A549 (cell line): ENCODE results near the gene CD109.

Source experiments
- CBX8 ChIP-seq: fragments of 200-600 bp; sonication (generic); IDR thresholded peaks from 2 replicates; pipeline ENCODE4 v1.6.1; 2016
- CHD4 ChIP-seq: fragments of 200-600 bp; sonication (generic); IDR thresholded peaks from 2 replicates; pipeline ENCODE4 v1.6.1; 2016; ENCODE audit warnings: antibody characterized with exemption, mild to moderate bottlenecking, borderline replicate concordance
- POLR2A ChIP-seq: IDR thresholded peaks from 2 replicates; pipeline ENCODE4 v1.6.1; 2012; ENCODE audit warnings: mild to moderate bottlenecking, low read length
- RARB ChIP-seq: fragments of 250-450 bp; sonication (Bioruptor Pico); IDR thresholded peaks from 2 replicates; pipeline ENCODE4 v1.8.0; 2021; ENCODE audit warnings: mild to moderate bottlenecking, moderate library complexity
- RFX5 ChIP-seq: fragments of 450-650 bp; IDR thresholded peaks from 2 replicates; pipeline ENCODE4 v1.7.1; 2014; ENCODE audit warnings: antibody characterized with exemption, mild to moderate bottlenecking, moderate library complexity
- SMC3 ChIP-seq: fragments of >200 bp; sonication (Bioruptor Twin); formaldehyde crosslinking; IDR thresholded peaks from 3 replicates; pipeline ENCODE4 v1.6.1; 2018; ENCODE audit warnings: inconsistent platforms
- TF ChIP-seq, protein P1 (sequence below): fragments of >200 bp; sonication (Bioruptor Twin); formaldehyde crosslinking; IDR thresholded peaks from 3 replicates; pipeline ENCODE4 v1.5.1; 2016
- TF ChIP-seq, protein P2 (sequence below): IDR thresholded peaks from 2 replicates; pipeline ENCODE4 v1.6.1; 2012; ENCODE audit warnings: low read depth, borderline replicate concordance

GRCh38 chr6:73784726-73785505 is 88.9 kb downstream of the CD109 start:
- no peak for TF ChIP-seq RARB (CRISPR knock-in tag)
- TF ChIP-seq, protein P1, sequence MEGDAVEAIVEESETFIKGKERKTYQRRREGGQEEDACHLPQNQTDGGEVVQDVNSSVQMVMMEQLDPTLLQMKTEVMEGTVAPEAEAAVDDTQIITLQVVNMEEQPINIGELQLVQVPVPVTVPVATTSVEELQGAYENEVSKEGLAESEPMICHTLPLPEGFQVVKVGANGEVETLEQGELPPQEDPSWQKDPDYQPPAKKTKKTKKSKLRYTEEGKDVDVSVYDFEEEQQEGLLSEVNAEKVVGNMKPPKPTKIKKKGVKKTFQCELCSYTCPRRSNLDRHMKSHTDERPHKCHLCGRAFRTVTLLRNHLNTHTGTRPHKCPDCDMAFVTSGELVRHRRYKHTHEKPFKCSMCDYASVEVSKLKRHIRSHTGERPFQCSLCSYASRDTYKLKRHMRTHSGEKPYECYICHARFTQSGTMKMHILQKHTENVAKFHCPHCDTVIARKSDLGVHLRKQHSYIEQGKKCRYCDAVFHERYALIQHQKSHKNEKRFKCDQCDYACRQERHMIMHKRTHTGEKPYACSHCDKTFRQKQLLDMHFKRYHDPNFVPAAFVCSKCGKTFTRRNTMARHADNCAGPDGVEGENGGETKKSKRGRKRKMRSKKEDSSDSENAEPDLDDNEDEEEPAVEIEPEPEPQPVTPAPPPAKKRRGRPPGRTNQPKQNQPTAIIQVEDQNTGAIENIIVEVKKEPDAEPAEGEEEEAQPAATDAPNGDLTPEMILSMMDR = no peak
- no peak for TF ChIP-seq POLR2A
- no peak for TF ChIP-seq CBX8
- no peak for TF ChIP-seq SMC3
- TF ChIP-seq, protein P2, sequence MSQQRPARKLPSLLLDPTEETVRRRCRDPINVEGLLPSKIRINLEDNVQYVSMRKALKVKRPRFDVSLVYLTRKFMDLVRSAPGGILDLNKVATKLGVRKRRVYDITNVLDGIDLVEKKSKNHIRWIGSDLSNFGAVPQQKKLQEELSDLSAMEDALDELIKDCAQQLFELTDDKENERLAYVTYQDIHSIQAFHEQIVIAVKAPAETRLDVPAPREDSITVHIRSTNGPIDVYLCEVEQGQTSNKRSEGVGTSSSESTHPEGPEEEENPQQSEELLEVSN = no peak
- TF ChIP-seq CHD4 = no peak
- TF ChIP-seq RFX5 = no peak
